SK-N-SH treated with all-trans-retinoic acid at 6 μM for 48 hours (cell line): ENCODE results near the gene PLEKHF1.

Experiments used
- ATAC-seq: fragments of 200-7000 bp; cut with Tn5 transposase; 3 replicates; pipeline ENCODE4 v1.9.1; 2020; ENCODE audit warnings: mild to moderate bottlenecking, moderate library complexity
- ARNTL ChIP-seq: fragments of 450-650 bp; formaldehyde crosslinking; IDR thresholded peaks from 2 replicates; pipeline ENCODE4 v1.5.0; 2020; ENCODE audit warnings: low read depth, mild to moderate bottlenecking, moderate library complexity, borderline replicate concordance
- BACH2 ChIP-seq: fragments of 250-450 bp; sonication (Bioruptor Pico); IDR thresholded peaks from 2 replicates; pipeline ENCODE4 v1.9.0; 2021; ENCODE audit warnings: mild to moderate bottlenecking, borderline replicate concordance
- CSDC2 ChIP-seq: fragments of 250-450 bp; sonication (Bioruptor Pico); IDR thresholded peaks from 2 replicates; pipeline ENCODE4 v1.5.0; 2020; ENCODE audit warnings: mild to moderate bottlenecking, moderate library complexity
- ESRRG ChIP-seq: fragments of 250-450 bp; sonication (Bioruptor Pico); IDR thresholded peaks from 2 replicates; pipeline ENCODE4 v1.6.1; 2021; ENCODE audit warnings: mild to moderate bottlenecking
- GLIS3 ChIP-seq: fragments of 250-450 bp; sonication (Bioruptor Pico); IDR thresholded peaks from 2 replicates; pipeline ENCODE4 v1.5.0; 2020; ENCODE audit warnings: mild to moderate bottlenecking, moderate library complexity
- ISL1 ChIP-seq: fragments of 250-450 bp; sonication (Bioruptor Pico); IDR thresholded peaks from 2 replicates; pipeline ENCODE4 v2.1.2; 2022; ENCODE audit warnings: mild to moderate bottlenecking, moderate library complexity
- OSR1 ChIP-seq: fragments of 250-450 bp; sonication (Bioruptor Pico); IDR thresholded peaks from 2 replicates; pipeline ENCODE4 v1.8.0; 2022; ENCODE audit warnings: moderate library complexity, mild to moderate bottlenecking, inconsistent platforms
- PPARA ChIP-seq: fragments of 250-450 bp; sonication (Bioruptor Pico); IDR thresholded peaks from 2 replicates; pipeline ENCODE4 v1.5.0; 2020; ENCODE audit warnings: mild to moderate bottlenecking, borderline replicate concordance
- RARB ChIP-seq: fragments of 250-450 bp; sonication (Bioruptor Pico); IDR thresholded peaks from 2 replicates; pipeline ENCODE4 v1.8.0; 2021; ENCODE audit warnings: mild to moderate bottlenecking, moderate library complexity
- SNAI2 ChIP-seq: fragments of 250-450 bp; sonication (Bioruptor Pico); IDR thresholded peaks from 2 replicates; pipeline ENCODE4 v1.5.0; 2020; ENCODE audit warnings: mild to moderate bottlenecking, moderate library complexity
- TCF4 ChIP-seq: fragments of 250-450 bp; sonication (Bioruptor Pico); IDR thresholded peaks from 2 replicates; pipeline ENCODE4 v1.8.0; 2021; ENCODE audit warnings: mild to moderate bottlenecking, moderate library complexity, borderline replicate concordance
- TOX ChIP-seq: fragments of 250-450 bp; sonication (Bioruptor Pico); IDR thresholded peaks from 2 replicates; pipeline ENCODE4 v1.8.0; 2021; ENCODE audit warnings: mild to moderate bottlenecking, moderate library complexity, borderline replicate concordance
- ZC3H10 ChIP-seq: fragments of 250-450 bp; sonication (Bioruptor Pico); IDR thresholded peaks from 2 replicates; pipeline ENCODE4 v1.5.1; 2021; ENCODE audit warnings: mild to moderate bottlenecking, moderate library complexity
- ZFP3 ChIP-seq: fragments of 250-450 bp; sonication (Bioruptor Pico); IDR thresholded peaks from 2 replicates; pipeline ENCODE4 v1.5.0; 2020; ENCODE audit warnings: mild to moderate bottlenecking, moderate library complexity
- ZFP30 ChIP-seq: fragments of 450-650 bp; formaldehyde crosslinking; IDR thresholded peaks from 2 replicates; pipeline ENCODE4 v1.5.0; 2022; ENCODE audit warnings: mild to moderate bottlenecking, moderate library complexity
- ZNF565 ChIP-seq: fragments of 450-650 bp; formaldehyde crosslinking; conservative IDR thresholded peaks from 2 replicates; pipeline ENCODE4 v1.5.0; 2020; ENCODE audit warnings: low read depth, mild to moderate bottlenecking, moderate library complexity
- ZNF8 ChIP-seq: fragments of 450-650 bp; formaldehyde crosslinking; IDR thresholded peaks from 2 replicates; pipeline ENCODE4 v1.5.0; 2020; ENCODE audit warnings: mild to moderate bottlenecking, moderate library complexity
- TF ChIP-seq, protein P1 (sequence below): fragments of 250-450 bp; sonication (Bioruptor Pico); IDR thresholded peaks from 2 replicates; pipeline ENCODE4 v1.5.1; 2020; ENCODE audit warnings: low read depth, mild to moderate bottlenecking, moderate library complexity
- TF ChIP-seq, protein P2 (sequence below): fragments of 250-450 bp; sonication (Bioruptor Pico); IDR thresholded peaks from 2 replicates; pipeline ENCODE4 v1.8.0; 2021; ENCODE audit warnings: low read depth, mild to moderate bottlenecking, moderate library complexity, borderline replicate concordance
- TF ChIP-seq, protein P3 (sequence below): fragments of 250-450 bp; sonication (Bioruptor Pico); IDR thresholded peaks from 2 replicates; pipeline ENCODE4 v1.8.0; 2020; ENCODE audit warnings: mild to moderate bottlenecking, moderate library complexity, borderline replicate concordance
- TF ChIP-seq, protein P4 (sequence below): fragments of 250-450 bp; sonication (Bioruptor Pico); IDR thresholded peaks from 2 replicates; pipeline ENCODE4 v1.5.0; 2020; ENCODE audit warnings: mild to moderate bottlenecking, moderate library complexity
- TF ChIP-seq, protein P5 (sequence below): fragments of 250-450 bp; sonication (Bioruptor Pico); IDR thresholded peaks from 2 replicates; pipeline ENCODE4 v1.5.1; 2021; ENCODE audit warnings: mild to moderate bottlenecking, moderate library complexity

Gene PLEKHF1

DNA sequence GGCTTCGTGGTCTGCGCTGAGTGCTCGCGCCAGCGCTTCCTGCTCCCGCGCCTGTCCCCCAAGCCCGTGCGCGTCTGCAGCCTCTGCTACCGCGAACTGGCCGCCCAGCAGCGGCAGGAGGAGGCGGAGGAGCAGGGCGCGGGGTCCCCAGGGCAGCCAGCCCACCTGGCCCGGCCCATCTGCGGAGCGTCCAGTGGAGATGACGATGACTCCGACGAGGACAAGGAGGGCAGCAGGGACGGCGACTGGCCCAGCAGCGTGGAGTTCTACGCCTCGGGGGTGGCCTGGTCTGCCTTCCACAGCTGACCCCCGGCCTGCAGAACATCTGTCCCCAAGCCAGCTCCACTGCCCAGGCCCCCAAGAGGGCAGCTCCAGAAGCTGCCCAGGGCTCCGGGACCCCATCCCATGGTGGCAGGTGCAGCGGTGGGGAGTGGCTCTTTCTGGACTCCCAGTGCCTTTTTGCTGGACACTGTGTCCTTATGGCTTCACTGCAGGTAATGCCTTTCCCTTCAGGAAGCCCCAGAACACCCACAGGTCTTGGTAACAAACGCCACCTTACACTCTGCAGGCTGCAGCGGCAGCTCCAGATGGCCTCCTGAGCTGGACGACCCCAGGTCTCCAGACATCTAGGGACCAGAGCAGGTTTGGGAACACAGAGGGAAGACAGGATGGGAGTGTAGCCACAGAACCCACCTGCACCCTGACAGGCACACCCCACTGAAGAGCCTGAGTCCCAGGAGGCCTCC, 9.3 kb downstream of the PLEKHF1 start (continued):
- TF ChIP-seq, protein P1, sequence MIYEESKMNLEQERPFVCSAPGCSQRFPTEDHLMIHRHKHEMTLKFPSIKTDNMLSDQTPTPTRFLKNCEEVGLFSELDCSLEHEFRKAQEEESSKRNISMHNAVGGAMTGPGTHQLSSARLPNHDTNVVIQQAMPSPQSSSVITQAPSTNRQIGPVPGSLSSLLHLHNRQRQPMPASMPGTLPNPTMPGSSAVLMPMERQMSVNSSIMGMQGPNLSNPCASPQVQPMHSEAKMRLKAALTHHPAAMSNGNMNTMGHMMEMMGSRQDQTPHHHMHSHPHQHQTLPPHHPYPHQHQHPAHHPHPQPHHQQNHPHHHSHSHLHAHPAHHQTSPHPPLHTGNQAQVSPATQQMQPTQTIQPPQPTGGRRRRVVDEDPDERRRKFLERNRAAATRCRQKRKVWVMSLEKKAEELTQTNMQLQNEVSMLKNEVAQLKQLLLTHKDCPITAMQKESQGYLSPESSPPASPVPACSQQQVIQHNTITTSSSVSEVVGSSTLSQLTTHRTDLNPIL (CRISPR knock-in tag) = no peak
- no peak for TF ChIP-seq SNAI2 (CRISPR knock-in tag)

DNA sequence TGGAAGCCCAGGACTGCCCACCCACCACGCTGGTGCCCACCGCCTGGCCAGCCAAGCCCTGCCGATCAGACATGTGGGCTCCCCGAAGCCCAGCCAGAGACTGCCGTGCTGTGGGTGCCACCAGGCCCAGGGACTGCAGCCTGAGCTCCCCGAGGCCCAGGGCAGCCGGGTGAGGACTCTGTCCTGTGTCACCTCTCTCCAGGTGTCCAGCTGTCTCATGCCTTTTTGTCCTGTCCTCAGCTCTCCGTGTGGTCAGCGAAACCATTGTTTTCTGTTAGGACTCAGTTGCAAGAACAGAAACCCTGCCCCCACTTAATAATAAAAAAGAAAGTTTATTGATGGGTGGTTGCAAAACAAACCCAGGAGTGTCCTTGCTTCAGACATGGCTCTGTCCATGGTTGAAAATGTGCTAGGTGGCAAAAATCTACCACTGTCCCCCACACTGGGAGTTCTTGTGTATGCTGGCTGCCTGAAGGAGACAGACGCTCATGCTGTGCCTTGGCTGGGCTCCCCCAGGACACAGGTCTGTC, 9.9 kb downstream of the PLEKHF1 start:
- no peak for ATAC-seq
- no peak for TF ChIP-seq PPARA
- no peak for TF ChIP-seq SNAI2 (CRISPR knock-in tag)
- TF ChIP-seq TCF4 (CRISPR knock-in tag) = no peak
- no peak for TF ChIP-seq ISL1 (CRISPR knock-in tag)
- TF ChIP-seq ZNF565 = no peak
- no peak for TF ChIP-seq OSR1 (CRISPR knock-in tag)
- TF ChIP-seq, protein P2, sequence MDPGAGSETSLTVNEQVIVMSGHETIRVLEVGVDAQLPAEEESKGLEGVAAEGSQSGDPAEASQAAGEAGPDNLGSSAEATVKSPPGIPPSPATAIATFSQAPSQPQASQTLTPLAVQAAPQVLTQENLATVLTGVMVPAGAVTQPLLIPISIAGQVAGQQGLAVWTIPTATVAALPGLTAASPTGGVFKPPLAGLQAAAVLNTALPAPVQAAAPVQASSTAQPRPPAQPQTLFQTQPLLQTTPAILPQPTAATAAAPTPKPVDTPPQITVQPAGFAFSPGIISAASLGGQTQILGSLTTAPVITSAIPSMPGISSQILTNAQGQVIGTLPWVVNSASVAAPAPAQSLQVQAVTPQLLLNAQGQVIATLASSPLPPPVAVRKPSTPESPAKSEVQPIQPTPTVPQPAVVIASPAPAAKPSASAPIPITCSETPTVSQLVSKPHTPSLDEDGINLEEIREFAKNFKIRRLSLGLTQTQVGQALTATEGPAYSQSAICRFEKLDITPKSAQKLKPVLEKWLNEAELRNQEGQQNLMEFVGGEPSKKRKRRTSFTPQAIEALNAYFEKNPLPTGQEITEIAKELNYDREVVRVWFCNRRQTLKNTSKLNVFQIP = no peak
- no peak for TF ChIP-seq ZNF8 (CRISPR knock-in tag)
- TF ChIP-seq CSDC2 (CRISPR knock-in tag) = no peak
- TF ChIP-seq ARNTL (CRISPR knock-in tag) = no peak
- no peak for TF ChIP-seq BACH2
- TF ChIP-seq, protein P3, sequence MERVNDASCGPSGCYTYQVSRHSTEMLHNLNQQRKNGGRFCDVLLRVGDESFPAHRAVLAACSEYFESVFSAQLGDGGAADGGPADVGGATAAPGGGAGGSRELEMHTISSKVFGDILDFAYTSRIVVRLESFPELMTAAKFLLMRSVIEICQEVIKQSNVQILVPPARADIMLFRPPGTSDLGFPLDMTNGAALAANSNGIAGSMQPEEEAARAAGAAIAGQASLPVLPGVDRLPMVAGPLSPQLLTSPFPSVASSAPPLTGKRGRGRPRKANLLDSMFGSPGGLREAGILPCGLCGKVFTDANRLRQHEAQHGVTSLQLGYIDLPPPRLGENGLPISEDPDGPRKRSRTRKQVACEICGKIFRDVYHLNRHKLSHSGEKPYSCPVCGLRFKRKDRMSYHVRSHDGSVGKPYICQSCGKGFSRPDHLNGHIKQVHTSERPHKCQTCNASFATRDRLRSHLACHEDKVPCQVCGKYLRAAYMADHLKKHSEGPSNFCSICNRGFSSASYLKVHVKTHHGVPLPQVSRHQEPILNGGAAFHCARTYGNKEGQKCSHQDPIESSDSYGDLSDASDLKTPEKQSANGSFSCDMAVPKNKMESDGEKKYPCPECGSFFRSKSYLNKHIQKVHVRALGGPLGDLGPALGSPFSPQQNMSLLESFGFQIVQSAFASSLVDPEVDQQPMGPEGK = no peak
- TF ChIP-seq RARB (CRISPR knock-in tag) = no peak
- no peak for TF ChIP-seq ZFP3
- TF ChIP-seq, protein P4, sequence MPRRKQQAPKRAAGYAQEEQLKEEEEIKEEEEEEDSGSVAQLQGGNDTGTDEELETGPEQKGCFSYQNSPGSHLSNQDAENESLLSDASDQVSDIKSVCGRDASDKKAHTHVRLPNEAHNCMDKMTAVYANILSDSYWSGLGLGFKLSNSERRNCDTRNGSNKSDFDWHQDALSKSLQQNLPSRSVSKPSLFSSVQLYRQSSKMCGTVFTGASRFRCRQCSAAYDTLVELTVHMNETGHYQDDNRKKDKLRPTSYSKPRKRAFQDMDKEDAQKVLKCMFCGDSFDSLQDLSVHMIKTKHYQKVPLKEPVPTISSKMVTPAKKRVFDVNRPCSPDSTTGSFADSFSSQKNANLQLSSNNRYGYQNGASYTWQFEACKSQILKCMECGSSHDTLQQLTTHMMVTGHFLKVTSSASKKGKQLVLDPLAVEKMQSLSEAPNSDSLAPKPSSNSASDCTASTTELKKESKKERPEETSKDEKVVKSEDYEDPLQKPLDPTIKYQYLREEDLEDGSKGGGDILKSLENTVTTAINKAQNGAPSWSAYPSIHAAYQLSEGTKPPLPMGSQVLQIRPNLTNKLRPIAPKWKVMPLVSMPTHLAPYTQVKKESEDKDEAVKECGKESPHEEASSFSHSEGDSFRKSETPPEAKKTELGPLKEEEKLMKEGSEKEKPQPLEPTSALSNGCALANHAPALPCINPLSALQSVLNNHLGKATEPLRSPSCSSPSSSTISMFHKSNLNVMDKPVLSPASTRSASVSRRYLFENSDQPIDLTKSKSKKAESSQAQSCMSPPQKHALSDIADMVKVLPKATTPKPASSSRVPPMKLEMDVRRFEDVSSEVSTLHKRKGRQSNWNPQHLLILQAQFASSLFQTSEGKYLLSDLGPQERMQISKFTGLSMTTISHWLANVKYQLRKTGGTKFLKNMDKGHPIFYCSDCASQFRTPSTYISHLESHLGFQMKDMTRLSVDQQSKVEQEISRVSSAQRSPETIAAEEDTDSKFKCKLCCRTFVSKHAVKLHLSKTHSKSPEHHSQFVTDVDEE = no peak
- no peak for TF ChIP-seq GLIS3 (CRISPR knock-in tag)
- no peak for TF ChIP-seq ZFP30 (CRISPR knock-in tag)
- no peak for TF ChIP-seq TOX
- TF ChIP-seq ZC3H10 (CRISPR knock-in tag) = no peak

DNA sequence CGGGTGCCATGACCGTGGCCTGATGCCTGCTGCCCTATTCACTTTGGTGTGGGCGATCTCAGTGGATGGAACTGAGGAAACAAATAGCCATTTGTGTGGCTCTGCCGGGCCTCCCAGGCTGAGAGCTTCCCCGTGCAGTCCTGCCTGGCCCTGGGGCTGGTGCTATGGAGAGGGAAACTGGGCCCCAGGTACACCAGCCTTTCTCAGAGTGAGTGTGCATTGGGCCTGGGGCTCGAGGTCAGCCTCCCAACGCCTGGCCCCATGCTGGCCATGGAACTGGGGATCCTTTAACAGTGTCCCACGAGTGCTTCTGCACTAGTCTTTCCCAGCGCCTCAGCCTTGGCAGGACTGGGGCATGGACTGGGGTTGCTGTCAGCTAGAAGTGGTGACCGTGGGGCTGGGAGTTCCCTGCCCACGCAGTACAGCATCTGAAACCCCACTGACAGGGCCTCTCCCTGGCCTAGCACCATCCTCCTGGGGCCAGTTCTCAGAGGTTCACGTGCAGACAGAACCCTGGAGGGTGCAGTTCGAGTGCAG, 10.5 kb downstream of the PLEKHF1 start:
- ATAC-seq = no peak
- no peak for TF ChIP-seq ZNF8 (CRISPR knock-in tag)
- TF ChIP-seq BACH2 = no peak
- TF ChIP-seq, protein P2 = no peak
- no peak for TF ChIP-seq ESRRG (CRISPR knock-in tag)
- TF ChIP-seq PPARA = no peak
- TF ChIP-seq, protein P5, sequence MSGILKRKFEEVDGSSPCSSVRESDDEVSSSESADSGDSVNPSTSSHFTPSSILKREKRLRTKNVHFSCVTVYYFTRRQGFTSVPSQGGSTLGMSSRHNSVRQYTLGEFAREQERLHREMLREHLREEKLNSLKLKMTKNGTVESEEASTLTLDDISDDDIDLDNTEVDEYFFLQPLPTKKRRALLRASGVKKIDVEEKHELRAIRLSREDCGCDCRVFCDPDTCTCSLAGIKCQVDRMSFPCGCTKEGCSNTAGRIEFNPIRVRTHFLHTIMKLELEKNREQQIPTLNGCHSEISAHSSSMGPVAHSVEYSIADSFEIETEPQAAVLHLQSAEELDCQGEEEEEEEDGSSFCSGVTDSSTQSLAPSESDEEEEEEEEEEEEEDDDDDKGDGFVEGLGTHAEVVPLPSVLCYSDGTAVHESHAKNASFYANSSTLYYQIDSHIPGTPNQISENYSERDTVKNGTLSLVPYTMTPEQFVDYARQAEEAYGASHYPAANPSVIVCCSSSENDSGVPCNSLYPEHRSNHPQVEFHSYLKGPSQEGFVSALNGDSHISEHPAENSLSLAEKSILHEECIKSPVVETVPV (CRISPR knock-in tag) = no peak
- TF ChIP-seq, protein P4 = no peak
- no peak for TF ChIP-seq RARB (CRISPR knock-in tag)
- no peak for TF ChIP-seq ZFP30 (CRISPR knock-in tag)
- no peak for TF ChIP-seq SNAI2 (CRISPR knock-in tag)
- TF ChIP-seq GLIS3 (CRISPR knock-in tag) = no peak
- no peak for TF ChIP-seq CSDC2 (CRISPR knock-in tag)
- no peak for TF ChIP-seq OSR1 (CRISPR knock-in tag)
- no peak for TF ChIP-seq ISL1 (CRISPR knock-in tag)
